ENCODE results near the gene EYA4. TPM values are rescaled to one million over a fixed set of nuclear protein-coding genes. Genes with fewer than 3 reads are reported as not detected.

EYA4 gene
- total RNA-seq, 1 donor from 2014 or later: 8.1 TPM

DNA sequence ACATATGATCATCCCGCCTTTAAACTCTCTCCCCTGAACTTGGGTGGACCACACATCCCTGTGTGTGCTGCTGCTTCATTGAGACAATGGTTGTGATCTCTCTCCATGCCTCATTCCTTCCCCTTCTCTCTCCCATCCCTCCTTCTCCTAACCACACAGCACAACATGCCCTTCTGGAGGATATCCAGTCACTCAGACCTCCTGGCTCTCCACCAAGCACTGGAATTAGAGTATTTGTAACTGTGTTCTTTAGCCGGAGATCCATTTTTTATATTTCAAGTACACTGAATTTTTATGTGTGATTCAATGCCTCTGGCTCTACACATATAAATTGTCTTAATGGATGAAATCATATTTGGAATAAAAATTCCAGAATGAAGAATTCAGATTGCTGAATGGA, 287.4 kb downstream of the EYA4 start:
- Mint-ChIP-seq H3K4me1 (ENCODE audit: unreplicated experiment) (no peaks in the 10 kb centered on the region), H3K36me3 (ENCODE audit: low read depth, unreplicated experiment) (no peaks in the 10 kb centered on the region), H3K4me3 (ENCODE audit: unreplicated experiment) (no peak overlapping the region), H3K27me3 (ENCODE audit: unreplicated experiment) (no peaks in the 10 kb centered on the region), H3K27ac (ENCODE audit: unreplicated experiment) (no peak overlapping the region), H3K9me3 (ENCODE audit: unreplicated experiment) (no peaks in the 10 kb centered on the region)
- no peak for DNase-seq (ENCODE audit: low spot score)
- TF ChIP-seq, protein P1, sequence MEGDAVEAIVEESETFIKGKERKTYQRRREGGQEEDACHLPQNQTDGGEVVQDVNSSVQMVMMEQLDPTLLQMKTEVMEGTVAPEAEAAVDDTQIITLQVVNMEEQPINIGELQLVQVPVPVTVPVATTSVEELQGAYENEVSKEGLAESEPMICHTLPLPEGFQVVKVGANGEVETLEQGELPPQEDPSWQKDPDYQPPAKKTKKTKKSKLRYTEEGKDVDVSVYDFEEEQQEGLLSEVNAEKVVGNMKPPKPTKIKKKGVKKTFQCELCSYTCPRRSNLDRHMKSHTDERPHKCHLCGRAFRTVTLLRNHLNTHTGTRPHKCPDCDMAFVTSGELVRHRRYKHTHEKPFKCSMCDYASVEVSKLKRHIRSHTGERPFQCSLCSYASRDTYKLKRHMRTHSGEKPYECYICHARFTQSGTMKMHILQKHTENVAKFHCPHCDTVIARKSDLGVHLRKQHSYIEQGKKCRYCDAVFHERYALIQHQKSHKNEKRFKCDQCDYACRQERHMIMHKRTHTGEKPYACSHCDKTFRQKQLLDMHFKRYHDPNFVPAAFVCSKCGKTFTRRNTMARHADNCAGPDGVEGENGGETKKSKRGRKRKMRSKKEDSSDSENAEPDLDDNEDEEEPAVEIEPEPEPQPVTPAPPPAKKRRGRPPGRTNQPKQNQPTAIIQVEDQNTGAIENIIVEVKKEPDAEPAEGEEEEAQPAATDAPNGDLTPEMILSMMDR (IDR thresholded peaks at IDR 0.05; ENCODE audit: unreplicated experiment): no peak

DNA sequence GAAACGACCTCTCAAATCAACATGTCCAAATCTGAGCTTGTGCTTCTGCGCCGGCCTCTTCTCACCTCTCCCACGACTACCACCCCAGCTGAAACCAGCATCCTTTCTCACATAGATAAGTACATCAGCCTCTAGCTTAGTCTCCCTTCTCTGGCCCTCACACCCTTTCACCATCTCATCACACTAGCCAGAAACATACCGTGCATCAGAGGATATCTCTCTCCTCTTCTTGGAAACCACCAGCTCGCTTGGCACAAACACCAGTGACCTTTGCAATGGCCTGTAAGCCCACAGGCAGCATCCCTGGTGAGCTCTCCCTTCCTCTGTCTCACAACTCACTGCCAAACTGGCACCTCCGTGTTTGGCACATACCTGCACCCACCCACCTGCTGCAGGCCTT, 291.8 kb downstream of the EYA4 start:
- Mint-ChIP-seq H3K4me1 (ENCODE audit: unreplicated experiment) (no peaks in the 10 kb centered on the region), H3K9me3 (ENCODE audit: unreplicated experiment) (no peaks in the 10 kb centered on the region), H3K27me3 (ENCODE audit: unreplicated experiment) (peaks cover 1% of the 10 kb centered on the region), H3K27ac (ENCODE audit: unreplicated experiment) (no peak overlapping the region), H3K4me3 (ENCODE audit: unreplicated experiment) (no peak overlapping the region), H3K36me3 (ENCODE audit: low read depth, unreplicated experiment) (no peaks in the 10 kb centered on the region)
- no peak for DNase-seq (ENCODE audit: low spot score)
- TF ChIP-seq, protein P1 (IDR thresholded peaks at IDR 0.05; ENCODE audit: unreplicated experiment): no peak

DNA sequence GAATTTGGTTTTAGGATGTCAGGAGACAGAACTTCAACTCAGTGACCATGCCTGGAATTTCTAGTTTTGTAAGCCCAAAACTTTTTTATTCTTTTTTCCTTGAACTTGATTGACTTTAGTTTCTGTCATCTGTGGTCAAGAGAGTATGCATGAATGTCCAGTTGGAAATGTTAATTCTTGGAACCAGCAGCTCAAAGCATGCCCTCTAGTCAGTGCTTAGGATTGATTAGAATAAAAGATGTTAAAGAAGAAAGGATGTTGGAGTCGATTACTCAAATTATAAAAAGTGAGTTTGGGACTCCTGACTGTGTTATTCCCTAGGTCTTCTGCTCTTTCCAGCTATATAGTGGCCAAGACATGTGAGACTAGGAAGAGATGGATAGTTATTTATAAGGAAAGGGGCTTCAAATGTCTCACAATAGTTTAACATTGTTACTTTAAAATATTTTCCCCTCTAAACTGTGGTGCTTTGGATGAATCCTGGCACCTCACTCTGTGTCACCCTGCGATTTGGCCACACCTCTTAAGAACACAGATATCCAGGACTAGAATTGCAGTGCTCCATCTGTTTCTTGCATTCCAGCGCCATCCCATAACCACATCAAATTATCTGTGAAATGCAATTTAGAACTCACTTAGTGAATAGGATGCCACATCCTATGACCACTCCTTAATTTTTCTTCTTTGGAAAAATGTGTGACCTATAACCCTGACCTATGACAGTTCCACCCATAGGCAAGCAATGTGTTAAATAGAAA, 298.5 kb downstream of the EYA4 start:
- Mint-ChIP-seq H3K9me3 (ENCODE audit: unreplicated experiment) (no peaks in the 10 kb centered on the region), H3K27me3 (ENCODE audit: unreplicated experiment) (peaks cover 1% of the 10 kb centered on the region), H3K4me1 (ENCODE audit: unreplicated experiment) (no peaks in the 10 kb centered on the region), H3K27ac (ENCODE audit: unreplicated experiment) (no peak overlapping the region), H3K36me3 (ENCODE audit: low read depth, unreplicated experiment) (no peaks in the 10 kb centered on the region), H3K4me3 (ENCODE audit: unreplicated experiment) (no peak overlapping the region)
- no peak for DNase-seq (ENCODE audit: low spot score)
- TF ChIP-seq, protein P1 (IDR thresholded peaks at IDR 0.05; ENCODE audit: unreplicated experiment): no peak

DNA sequence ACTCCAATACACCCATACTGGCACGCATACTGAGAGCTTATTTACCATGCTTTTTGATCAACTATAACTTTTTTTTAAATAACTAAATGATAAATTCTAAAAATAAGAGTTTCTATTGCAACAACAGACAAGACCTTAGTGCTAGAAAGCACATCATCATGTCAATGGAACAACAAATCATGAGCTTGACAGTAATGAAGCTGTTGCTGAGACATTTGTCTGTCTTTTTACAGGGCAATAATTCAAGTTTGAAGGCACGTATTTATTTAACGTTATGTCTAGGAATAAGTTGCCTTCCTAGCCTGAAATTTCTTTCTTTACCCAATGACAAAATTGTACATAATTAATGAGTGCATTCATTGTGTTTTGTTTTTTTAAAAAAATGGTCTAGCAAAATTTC, 299.2 kb downstream of the EYA4 start:
- Mint-ChIP-seq H3K4me3 (ENCODE audit: unreplicated experiment) (no peak overlapping the region), H3K27me3 (ENCODE audit: unreplicated experiment) (peaks cover 1% of the 10 kb centered on the region), H3K27ac (ENCODE audit: unreplicated experiment) (no peak overlapping the region), H3K4me1 (ENCODE audit: unreplicated experiment) (no peaks in the 10 kb centered on the region), H3K36me3 (ENCODE audit: low read depth, unreplicated experiment) (no peaks in the 10 kb centered on the region), H3K9me3 (ENCODE audit: unreplicated experiment) (no peaks in the 10 kb centered on the region)
- DNase-seq (ENCODE audit: low spot score): no peak
- TF ChIP-seq, protein P1 (IDR thresholded peaks at IDR 0.05; ENCODE audit: unreplicated experiment): no peak

DNA sequence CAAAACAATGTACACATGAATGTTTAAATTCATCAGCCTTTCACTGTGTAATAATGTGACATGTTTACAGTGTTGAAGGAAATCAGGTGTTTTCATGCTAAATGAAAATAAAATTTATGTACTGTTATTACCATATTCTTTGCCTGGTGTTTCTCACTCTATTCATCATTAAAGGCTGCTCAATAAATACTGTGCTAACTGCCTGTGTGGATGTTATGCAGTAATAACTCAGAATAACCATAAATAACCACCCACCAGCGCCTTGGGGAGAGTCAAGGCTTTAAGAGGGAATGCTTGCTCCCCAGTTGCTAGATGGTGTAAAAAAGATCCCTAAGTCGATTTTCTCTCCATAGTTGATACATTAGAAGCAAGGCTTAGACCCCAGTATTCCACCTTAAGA, 299.9 kb downstream of the EYA4 start:
- TF ChIP-seq, protein P1 (IDR thresholded peaks at IDR 0.05; ENCODE audit: unreplicated experiment): no peak
- no peak overlapping the region for H3K4me3 Mint-ChIP-seq (ENCODE audit: unreplicated experiment)

More for the DNA sequence above, 299.9 kb downstream of the EYA4 start:
- H3K36me3 Mint-ChIP-seq (ENCODE audit: low read depth, unreplicated experiment): no peaks in the 10 kb centered on the region
- no peaks in the 10 kb centered on the region for H3K27me3 Mint-ChIP-seq (ENCODE audit: unreplicated experiment)
- H3K27ac Mint-ChIP-seq (ENCODE audit: unreplicated experiment): no peak overlapping the region
- no peaks in the 10 kb centered on the region for H3K9me3 Mint-ChIP-seq (ENCODE audit: unreplicated experiment)
- DNase-seq (ENCODE audit: low spot score): no peak
- H3K4me1 Mint-ChIP-seq (ENCODE audit: unreplicated experiment): no peaks in the 10 kb centered on the region

All from endothelial cell (in vitro differentiated cells).